ENCODE data around the gene PRPF18.

GRCh38 chr10:13589316-13589715, 2.6 kb downstream of the PRPF18 start:
- TF ChIP-seq CTCF (conservative IDR thresholded peaks at IDR 0.05; ENCODE audit: low read depth, low read length) (no peak), EZH2 (IDR thresholded peaks at IDR 0.05; ENCODE audit: borderline replicate concordance, low read depth, low read length, poor library complexity, severe bottlenecking) (no peak)
